HepG2 (cell line): ENCODE data around the gene TUBB4A. TPM values are rescaled to one million over a fixed set of nuclear protein-coding genes. Genes with fewer than 3 reads are reported as not detected.
A peak's percentile ranks its signal among the peaks of the same experiment; 100 is the strongest.

ENCODE experiments used
- AKAP8 ChIP-seq: sonication (generic); formaldehyde crosslinking; IDR thresholded peaks from 2 replicates; pipeline ENCODE4 v1.5.1; 2020; ENCODE audit warnings: mild to moderate bottlenecking, missing genetic modification reagents
- ATF1 ChIP-seq: IDR thresholded peaks from 2 replicates; pipeline ENCODE4 v1.6.1; 2016; ENCODE audit warnings: mild to moderate bottlenecking, control low read depth
- FOXP1 ChIP-seq, 2 experiments: fragments of 450-650 bp in 1 of 2; IDR thresholded peaks; 2 replicates each; pipeline ENCODE4 v1.6.1; 2017 to 2018; ENCODE audit warnings: antibody characterized with exemption in 1 of 2
- PAXIP1 ChIP-seq: sonication (generic); formaldehyde crosslinking; conservative IDR thresholded peaks from 2 replicates; pipeline ENCODE4 v1.4.0; 2020; ENCODE audit warnings: mild to moderate bottlenecking, missing genetic modification reagents, moderate library complexity
- PHF8 ChIP-seq: sonication (generic); formaldehyde crosslinking; IDR thresholded peaks from 2 replicates; pipeline ENCODE4 v1.5.0; 2020; ENCODE audit warnings: missing genetic modification reagents
- RFXAP ChIP-seq: sonication (generic); formaldehyde crosslinking; IDR thresholded peaks from 2 replicates; pipeline ENCODE4 v1.4.0; 2020; ENCODE audit warnings: missing genetic modification reagents, borderline replicate concordance
- SIX4 ChIP-seq: sonication (generic); formaldehyde crosslinking; IDR thresholded peaks from 2 replicates; pipeline ENCODE4 v1.4.0; 2020; ENCODE audit warnings: missing genetic modification reagents
- ZBTB37 ChIP-seq: sonication (generic); formaldehyde crosslinking; IDR thresholded peaks from 2 replicates; pipeline ENCODE4 v1.4.0; 2020; ENCODE audit warnings: mild to moderate bottlenecking, missing genetic modification reagents
- ZBTB7B ChIP-seq: sonication (generic); formaldehyde crosslinking; IDR thresholded peaks from 2 replicates; pipeline ENCODE4 v1.4.0; 2020; ENCODE audit warnings: missing genetic modification reagents
- ZNF17 ChIP-seq: sonication (generic); formaldehyde crosslinking; IDR thresholded peaks from 2 replicates; pipeline ENCODE4 v1.5.0; 2020; ENCODE audit warnings: mild to moderate bottlenecking, missing genetic modification reagents
- polyA plus RNA-seq, 8 experiments: library from polyadenylated mRNA; depleted of rRNA in 3 of 8; stranded (reverse) in 7 of 8; unstranded in 1 of 8; fragments of >200 nt; fragmentation: Illumina TruSeq in 4 of 8; extraction: Trizol in 4 of 8; gene quantifications; 2 replicates each; pipeline versions ENCODE4 v1.2.1 to v1.2.3, GENCODE V29; 2011 to 2016; ENCODE audit warnings: low read depth in 4 of 8, missing spikeins in 1 of 8, mixed read lengths in 1 of 8; ENCODE audit not compliant: insufficient read depth in 1 of 8
- total RNA-seq, 5 experiments: library from RNA; depleted of rRNA; stranded (reverse); fragments of >200 nt; fragmentation: Illumina TruSeq; extraction: Trizol; gene quantifications; 2 replicates each; pipeline ENCODE4 v1.2.3, GENCODE V29; 2016; ENCODE audit warnings: low read depth in 1 of 5
- TF ChIP-seq, protein P1 (sequence below): sonication (generic); formaldehyde crosslinking; IDR thresholded peaks from 2 replicates; pipeline ENCODE4 v1.4.0; 2020; ENCODE audit warnings: missing genetic modification reagents, borderline replicate concordance
- TF ChIP-seq, protein P2 (sequence below): sonication (generic); formaldehyde crosslinking; conservative IDR thresholded peaks from 2 replicates; pipeline ENCODE4 v1.4.0; 2020; ENCODE audit warnings: missing genetic modification reagents
- TF ChIP-seq, protein P3 (sequence below): sonication (generic); formaldehyde crosslinking; IDR thresholded peaks from 2 replicates; pipeline ENCODE4 v1.5.0; 2020; ENCODE audit warnings: mild to moderate bottlenecking, missing genetic modification reagents

TUBB4A gene
- total and polyA plus RNA-seq, 2 of the 13 experiments (the other 11 are each of a cell fraction or from before 2014, with no cell fraction given): not detected

DNA sequence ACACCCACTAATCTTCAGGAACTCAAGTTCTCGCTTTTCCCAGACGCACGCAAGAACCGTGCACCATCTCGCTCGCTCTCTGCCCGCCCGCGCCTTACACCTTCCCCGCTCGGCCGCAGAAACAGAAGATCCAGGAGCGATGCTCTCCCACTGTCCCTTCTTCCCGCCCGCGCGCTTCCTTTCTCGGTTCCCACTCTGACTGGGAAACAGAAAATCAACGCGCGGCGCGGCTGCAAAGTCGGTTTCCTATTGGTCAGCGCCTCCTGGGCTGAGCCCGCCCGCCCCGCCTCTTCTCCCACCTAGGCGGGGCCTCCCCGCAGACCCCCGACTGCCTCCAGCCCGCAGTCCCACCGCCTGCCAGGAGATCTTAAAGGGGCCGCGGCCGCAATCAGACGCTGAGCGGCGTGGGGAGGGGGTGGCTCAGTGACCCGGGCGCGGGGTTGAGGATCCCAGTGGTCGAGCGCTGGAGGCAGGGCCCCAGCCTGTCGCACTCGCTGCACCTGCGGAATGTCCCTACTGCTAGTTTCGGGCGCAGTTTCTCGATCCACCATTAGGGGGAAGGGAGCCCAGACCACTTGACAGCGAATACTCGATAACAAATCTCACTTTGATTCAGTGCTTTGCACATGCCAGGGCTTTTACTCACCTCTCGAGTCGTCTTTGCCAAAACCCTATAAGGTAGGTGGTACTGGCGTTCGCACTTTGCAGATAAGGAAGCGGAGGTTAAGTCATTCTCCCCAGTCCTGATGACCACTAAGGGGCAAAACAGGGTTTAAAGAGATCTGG is 41.8 kb downstream of the TUBB4A start (continued):
- TF ChIP-seq, protein P1, sequence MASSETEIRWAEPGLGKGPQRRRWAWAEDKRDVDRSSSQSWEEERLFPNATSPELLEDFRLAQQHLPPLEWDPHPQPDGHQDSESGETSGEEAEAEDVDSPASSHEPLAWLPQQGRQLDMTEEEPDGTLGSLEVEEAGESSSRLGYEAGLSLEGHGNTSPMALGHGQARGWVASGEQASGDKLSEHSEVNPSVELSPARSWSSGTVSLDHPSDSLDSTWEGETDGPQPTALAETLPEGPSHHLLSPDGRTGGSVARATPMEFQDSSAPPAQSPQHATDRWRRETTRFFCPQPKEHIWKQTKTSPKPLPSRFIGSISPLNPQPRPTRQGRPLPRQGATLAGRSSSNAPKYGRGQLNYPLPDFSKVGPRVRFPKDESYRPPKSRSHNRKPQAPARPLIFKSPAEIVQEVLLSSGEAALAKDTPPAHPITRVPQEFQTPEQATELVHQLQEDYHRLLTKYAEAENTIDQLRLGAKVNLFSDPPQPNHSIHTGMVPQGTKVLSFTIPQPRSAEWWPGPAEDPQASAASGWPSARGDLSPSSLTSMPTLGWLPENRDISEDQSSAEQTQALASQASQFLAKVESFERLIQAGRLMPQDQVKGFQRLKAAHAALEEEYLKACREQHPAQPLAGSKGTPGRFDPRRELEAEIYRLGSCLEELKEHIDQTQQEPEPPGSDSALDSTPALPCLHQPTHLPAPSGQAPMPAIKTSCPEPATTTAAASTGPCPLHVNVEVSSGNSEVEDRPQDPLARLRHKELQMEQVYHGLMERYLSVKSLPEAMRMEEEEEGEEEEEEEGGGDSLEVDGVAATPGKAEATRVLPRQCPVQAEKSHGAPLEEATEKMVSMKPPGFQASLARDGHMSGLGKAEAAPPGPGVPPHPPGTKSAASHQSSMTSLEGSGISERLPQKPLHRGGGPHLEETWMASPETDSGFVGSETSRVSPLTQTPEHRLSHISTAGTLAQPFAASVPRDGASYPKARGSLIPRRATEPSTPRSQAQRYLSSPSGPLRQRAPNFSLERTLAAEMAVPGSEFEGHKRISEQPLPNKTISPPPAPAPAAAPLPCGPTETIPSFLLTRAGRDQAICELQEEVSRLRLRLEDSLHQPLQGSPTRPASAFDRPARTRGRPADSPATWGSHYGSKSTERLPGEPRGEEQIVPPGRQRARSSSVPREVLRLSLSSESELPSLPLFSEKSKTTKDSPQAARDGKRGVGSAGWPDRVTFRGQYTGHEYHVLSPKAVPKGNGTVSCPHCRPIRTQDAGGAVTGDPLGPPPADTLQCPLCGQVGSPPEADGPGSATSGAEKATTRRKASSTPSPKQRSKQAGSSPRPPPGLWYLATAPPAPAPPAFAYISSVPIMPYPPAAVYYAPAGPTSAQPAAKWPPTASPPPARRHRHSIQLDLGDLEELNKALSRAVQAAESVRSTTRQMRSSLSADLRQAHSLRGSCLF: no peak
- TF ChIP-seq PAXIP1 (CRISPR knock-in tag): peak; percentile 24
- peak; percentile 72 for TF ChIP-seq PHF8 (CRISPR knock-in tag)
- TF ChIP-seq ZBTB37 (CRISPR knock-in tag): no peak
- TF ChIP-seq, protein P2, sequence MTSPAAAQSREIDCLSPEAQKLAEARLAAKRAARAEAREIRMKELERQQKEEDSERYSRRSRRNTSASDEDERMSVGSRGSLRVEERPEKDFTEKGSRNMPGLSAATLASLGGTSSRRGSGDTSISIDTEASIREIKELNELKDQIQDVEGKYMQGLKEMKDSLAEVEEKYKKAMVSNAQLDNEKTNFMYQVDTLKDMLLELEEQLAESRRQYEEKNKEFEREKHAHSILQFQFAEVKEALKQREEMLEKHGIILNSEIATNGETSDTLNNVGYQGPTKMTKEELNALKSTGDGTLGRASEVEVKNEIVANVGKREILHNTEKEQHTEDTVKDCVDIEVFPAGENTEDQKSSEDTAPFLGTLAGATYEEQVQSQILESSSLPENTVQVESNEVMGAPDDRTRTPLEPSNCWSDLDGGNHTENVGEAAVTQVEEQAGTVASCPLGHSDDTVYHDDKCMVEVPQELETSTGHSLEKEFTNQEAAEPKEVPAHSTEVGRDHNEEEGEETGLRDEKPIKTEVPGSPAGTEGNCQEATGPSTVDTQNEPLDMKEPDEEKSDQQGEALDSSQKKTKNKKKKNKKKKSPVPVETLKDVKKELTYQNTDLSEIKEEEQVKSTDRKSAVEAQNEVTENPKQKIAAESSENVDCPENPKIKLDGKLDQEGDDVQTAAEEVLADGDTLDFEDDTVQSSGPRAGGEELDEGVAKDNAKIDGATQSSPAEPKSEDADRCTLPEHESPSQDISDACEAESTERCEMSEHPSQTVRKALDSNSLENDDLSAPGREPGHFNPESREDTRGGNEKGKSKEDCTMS (CRISPR knock-in tag): no peak
- TF ChIP-seq, protein P3, sequence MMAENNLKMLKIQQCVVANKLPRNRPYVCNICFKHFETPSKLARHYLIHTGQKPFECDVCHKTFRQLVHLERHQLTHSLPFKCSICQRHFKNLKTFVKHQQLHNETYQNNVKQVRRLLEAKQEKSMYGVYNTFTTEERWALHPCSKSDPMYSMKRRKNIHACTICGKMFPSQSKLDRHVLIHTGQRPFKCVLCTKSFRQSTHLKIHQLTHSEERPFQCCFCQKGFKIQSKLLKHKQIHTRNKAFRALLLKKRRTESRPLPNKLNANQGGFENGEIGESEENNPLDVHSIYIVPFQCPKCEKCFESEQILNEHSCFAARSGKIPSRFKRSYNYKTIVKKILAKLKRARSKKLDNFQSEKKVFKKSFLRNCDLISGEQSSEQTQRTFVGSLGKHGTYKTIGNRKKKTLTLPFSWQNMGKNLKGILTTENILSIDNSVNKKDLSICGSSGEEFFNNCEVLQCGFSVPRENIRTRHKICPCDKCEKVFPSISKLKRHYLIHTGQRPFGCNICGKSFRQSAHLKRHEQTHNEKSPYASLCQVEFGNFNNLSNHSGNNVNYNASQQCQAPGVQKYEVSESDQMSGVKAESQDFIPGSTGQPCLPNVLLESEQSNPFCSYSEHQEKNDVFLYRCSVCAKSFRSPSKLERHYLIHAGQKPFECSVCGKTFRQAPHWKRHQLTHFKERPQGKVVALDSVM: 0 out of 2 replicates have a peak, but pooled peaks have one; percentile 40
- no peak for TF ChIP-seq AKAP8
- TF ChIP-seq FOXP1 (IDR thresholded peaks at IDR 0.05): no peak
- no peak; the same call in 1 of the 2 replicates for TF ChIP-seq FOXP1 (CRISPR knock-in tag; IDR thresholded peaks at IDR 0.05)
- no peak for TF ChIP-seq ZNF17 (CRISPR knock-in tag)
- TF ChIP-seq ZBTB7B (CRISPR knock-in tag): peak; percentile 92
- TF ChIP-seq ATF1: no peak
- peak; percentile 73; the same call in 1 of the 2 replicates for TF ChIP-seq RFXAP (CRISPR knock-in tag)
- TF ChIP-seq SIX4 (CRISPR knock-in tag): no peak
